Peyer's patch (tissue), 4 donors: ENCODE data around the gene FOXL2NB.

Experiments
- CTCF ChIP-seq, 6 experiments: fragments of 450-650 bp in 4 of 6; fragments of 200-600 bp in 2 of 6; sonication (generic) in 1 of 6; IDR thresholded peaks; one replicate each; pipeline ENCODE4 v1.5.1; 2017 to 2019; ENCODE audit warnings: antibody characterized with exemption in 6 of 6, mild to moderate bottlenecking in 3 of 6, moderate library complexity in 1 of 6
- POLR2A ChIP-seq, 2 donors: fragments of 450-650 bp; IDR thresholded peaks; one replicate each; pipeline ENCODE4 v1.5.1; 2017; ENCODE audit warnings: antibody characterized with exemption in 2 of 2, mild to moderate bottlenecking in 2 of 2, moderate library complexity in 2 of 2

GRCh38 chr3:138974462-138974861, 27.4 kb downstream of the FOXL2NB start:
- TF ChIP-seq CTCF (IDR thresholded peaks at IDR 0.05): no peak
- TF ChIP-seq POLR2A (IDR thresholded peaks at IDR 0.05): no peak
